Spleen (tissue), 11 donors: ENCODE results near the gene TRIM72. TPM values are rescaled to one million over a fixed set of nuclear protein-coding genes. Genes with fewer than 3 reads are reported as not detected.
A peak's percentile ranks its signal among the peaks of the same experiment; 100 is the strongest.

ENCODE experiments used
- DNase-seq: peaks from one replicate; pipeline ENCODE4 v3.0.0-alpha.2; 2020
- H3K27ac ChIP-seq, 8 donors: fragments of 200-600 bp; sonication (generic) in 7 of 8; 1 replicate in 4 of 8; 2 replicates in 4 of 8; pipeline versions ENCODE4 v1.5.0 to v1.8.0; 2016 to 2021; ENCODE audit warnings: inconsistent platforms in 4 of 8, mild to moderate bottlenecking in 4 of 8, moderate library complexity in 1 of 8
- H3K27me3 ChIP-seq, 7 donors: fragments of 200-600 bp; sonication (generic) in 6 of 7; replicated peaks in 1 of 7; 1 replicate in 4 of 7; 2 replicates in 3 of 7; pipeline versions ENCODE4 v1.5.0 to v1.8.0; 2016 to 2021; ENCODE audit warnings: inconsistent platforms in 3 of 7, mild to moderate bottlenecking in 1 of 7
- H3K36me3 ChIP-seq, 6 donors: fragments of 200-600 bp; sonication (generic) in 5 of 6; 1 replicate in 4 of 6; 2 replicates in 2 of 6; pipeline versions ENCODE4 v1.5.0 to v1.8.0; 2016 to 2021; ENCODE audit warnings: inconsistent platforms in 2 of 6
- H3K4me1 ChIP-seq, 6 donors: fragments of 200-600 bp; sonication (generic) in 5 of 6; 1 replicate in 3 of 6; 2 replicates in 3 of 6; pipeline versions ENCODE4 v1.5.0 to v1.8.0; 2016 to 2021; ENCODE audit warnings: inconsistent platforms in 3 of 6
- H3K4me3 ChIP-seq, 8 donors: fragments of 200-600 bp; sonication (generic) in 7 of 8; 1 replicate in 4 of 8; 2 replicates in 4 of 8; pipeline versions ENCODE4 v1.5.0 to v1.8.0; 2016 to 2021; ENCODE audit warnings: inconsistent platforms in 4 of 8, mild to moderate bottlenecking in 4 of 8, moderate library complexity in 2 of 8
- H3K9me3 ChIP-seq, 8 donors: fragments of 200-600 bp; sonication (generic) in 7 of 8; 1 replicate in 4 of 8; 2 replicates in 4 of 8; pipeline versions ENCODE4 v1.5.0 to v1.8.0; 2016 to 2021; ENCODE audit warnings: inconsistent platforms in 4 of 8
- POLR2A ChIP-seq, 3 donors: fragments of 450-650 bp; IDR thresholded peaks; one replicate each; pipeline ENCODE4 v1.5.1; 2017; ENCODE audit warnings: antibody characterized with exemption in 3 of 3, mild to moderate bottlenecking in 1 of 3
- POLR2AphosphoS5 ChIP-seq, 3 donors: sonication (generic); formaldehyde crosslinking; IDR thresholded peaks; one replicate each; pipeline ENCODE4 v1.5.1; 2017; ENCODE audit warnings: antibody characterized with exemption in 3 of 3
- WGBS, 5 donors: extraction: QIAGEN DNeasy Blood & Tissue Kit in 3 of 5; methylation state at CpG; one replicate each; pipeline versions ENCODE4 v1.1.5 to v1.1.7; 2013 to 2018; 5-methylcytosine and 5-hydroxymethylcytosine counted together
- intact Hi-C: fragments of 100-400 bp; cut with DNase I; formaldehyde crosslinking; loops from one replicate; pipeline ENCODE4 v1.15.0; 2023; ENCODE audit warnings: low total_unique reads
- polyA plus RNA-seq, 3 donors: library from polyadenylated mRNA; stranded (reverse); fragments of 200-250 nt; gene quantifications; one replicate each; pipeline ENCODE4 v1.2.1, GENCODE V29; 2013
- total RNA-seq, 7 donors: library from RNA; depleted of rRNA in 3 of 7; stranded (reverse); fragments of >200 nt in 3 of 7; fragmentation: NEBNext Ultra II Directional in 4 of 7; extraction: Animal tissue kit (Norgen Biotek cat#: 25700) in 4 of 7; gene quantifications; one replicate each; pipeline versions ENCODE4 v1.1.0 to v1.2.1, GENCODE V29; 2016 to 2021
- TF ChIP-seq, protein P1 (sequence below), 11 experiments: fragments of 200-600 bp in 7 of 11; fragments of 450-650 bp in 4 of 11; sonication (generic) in 4 of 11; IDR thresholded peaks in 8 of 11; conservative IDR thresholded peaks in 3 of 11; 1 replicate in 7 of 11; 2 replicates in 4 of 11; pipeline versions ENCODE4 v1.4.0 to v1.8.0; 2016 to 2021; ENCODE audit warnings: antibody characterized with exemption in 11 of 11, inconsistent platforms in 4 of 11, mild to moderate bottlenecking in 1 of 11
- donor health status: healthy with polysubstance abuse.
- donor health status: DM: no; HTN: no; CAD: no; lungs with moderate emphysema.
- donor health status: DM: no; HTN: no; CAD: no.
- donor health status: Bipolar disorder and iron deficiency.
- donor health status: healthy.
- donor health status: DM: no; HTN: no; CAD: no.
- donor health status: DM: yes; HTN: yes; CAD: no.

The TRIM72 gene
- total and polyA plus RNA-seq, 10 donors, result 0.05 to 0.26 (median 0.13) TPM; not detected in 3

GRCh38 chr16:31253642-31254045 is 39.7 kb downstream of the TRIM72 start:
- intact Hi-C loops, result no loop called here
- peak; percentile 81 for DNase-seq
- TF ChIP-seq, protein P1, sequence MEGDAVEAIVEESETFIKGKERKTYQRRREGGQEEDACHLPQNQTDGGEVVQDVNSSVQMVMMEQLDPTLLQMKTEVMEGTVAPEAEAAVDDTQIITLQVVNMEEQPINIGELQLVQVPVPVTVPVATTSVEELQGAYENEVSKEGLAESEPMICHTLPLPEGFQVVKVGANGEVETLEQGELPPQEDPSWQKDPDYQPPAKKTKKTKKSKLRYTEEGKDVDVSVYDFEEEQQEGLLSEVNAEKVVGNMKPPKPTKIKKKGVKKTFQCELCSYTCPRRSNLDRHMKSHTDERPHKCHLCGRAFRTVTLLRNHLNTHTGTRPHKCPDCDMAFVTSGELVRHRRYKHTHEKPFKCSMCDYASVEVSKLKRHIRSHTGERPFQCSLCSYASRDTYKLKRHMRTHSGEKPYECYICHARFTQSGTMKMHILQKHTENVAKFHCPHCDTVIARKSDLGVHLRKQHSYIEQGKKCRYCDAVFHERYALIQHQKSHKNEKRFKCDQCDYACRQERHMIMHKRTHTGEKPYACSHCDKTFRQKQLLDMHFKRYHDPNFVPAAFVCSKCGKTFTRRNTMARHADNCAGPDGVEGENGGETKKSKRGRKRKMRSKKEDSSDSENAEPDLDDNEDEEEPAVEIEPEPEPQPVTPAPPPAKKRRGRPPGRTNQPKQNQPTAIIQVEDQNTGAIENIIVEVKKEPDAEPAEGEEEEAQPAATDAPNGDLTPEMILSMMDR (IDR thresholded peaks at IDR 0.05 in 8 of 11, conservative IDR thresholded peaks at IDR 0.05 in 3 of 11), result no peak
- peak in 2 of 3 donors; percentile 40 to 81 for TF ChIP-seq POLR2AphosphoS5 (IDR thresholded peaks at IDR 0.05)
- no peaks in the 10 kb centered on the region for H3K27me3 ChIP-seq
- no peaks in the 10 kb centered on the region for H3K36me3 ChIP-seq
- peaks cover 6 to 45% (median 14%) of the 10 kb centered on the region in 6 donors for H3K4me1 ChIP-seq
- H3K4me3 ChIP-seq, result peak overlapping the region in 1 of 8 donors; percentile 26
- 11 to 27% (median 13%) methylated on average over 5 of the region's 5 CpGs for WGBS, 5 donors
- peak overlapping the region in 7 of 8 donors; percentile 58 to 91 (median 82) for H3K27ac ChIP-seq
- no peaks in the 10 kb centered on the region for H3K9me3 ChIP-seq

GRCh38 chr16:31256466-31256865 is 42.5 kb downstream of the TRIM72 start:
- Histone ChIP-seq H3K27ac (no peak overlapping the region), H3K36me3 (no peaks in the 10 kb centered on the region), H3K4me3 (no peak overlapping the region), H3K4me1 (peaks cover 21 to 73% (median 36%) of the 10 kb centered on the region in 6 donors), H3K9me3 (no peaks in the 10 kb centered on the region), H3K27me3 (no peaks in the 10 kb centered on the region)
- TF ChIP-seq, protein P1 (IDR thresholded peaks at IDR 0.05 in 8 of 11, conservative IDR thresholded peaks at IDR 0.05 in 3 of 11), result no peak
- no peak for TF ChIP-seq POLR2AphosphoS5 (IDR thresholded peaks at IDR 0.05)
- intact Hi-C loops, result no loop called here
- DNase-seq, result peak; percentile 51
- 70 to 95% (median 82%) methylated on average over 5 to 8 of the region's 8 CpGs for WGBS, 5 donors

GRCh38 chr16:31258366-31258765 is 44.4 kb downstream of the TRIM72 start:
- Histone ChIP-seq H3K27me3 (no peaks in the 10 kb centered on the region), H3K4me1 (peaks cover 21 to 83% (median 43%) of the 10 kb centered on the region in 6 donors), H3K9me3 (no peaks in the 10 kb centered on the region), H3K36me3 (no peaks in the 10 kb centered on the region), H3K4me3 (no peak overlapping the region), H3K27ac (peak overlapping the region in 1 of 8 donors; percentile 92)
- no peak for DNase-seq
- TF ChIP-seq, protein P1 (IDR thresholded peaks at IDR 0.05 in 8 of 11, conservative IDR thresholded peaks at IDR 0.05 in 3 of 11), result no peak
- no peak for TF ChIP-seq POLR2A (IDR thresholded peaks at IDR 0.05)
- no peak for TF ChIP-seq POLR2AphosphoS5 (IDR thresholded peaks at IDR 0.05)
- intact Hi-C loops, result no loop called here
- 81 to 93% (median 88%) methylated on average over 4 of the region's 4 CpGs for WGBS, 5 donors

GRCh38 chr16:31260136-31260931 is 46.4 kb downstream of the TRIM72 start:
- Histone ChIP-seq H3K27ac (peak overlapping the region in 7 of 8 donors; percentile 28 to 92 (median 79)), H3K4me3 (peak overlapping the region; percentile 10 to 67 (median 36)), H3K36me3 (peaks cover 0 to 3% (median 0%) of the 10 kb centered on the region in 6 donors), H3K27me3 (no peaks in the 10 kb centered on the region), H3K4me1 (peaks cover 19 to 83% (median 52%) of the 10 kb centered on the region in 6 donors), H3K9me3 (no peaks in the 10 kb centered on the region)
- 24 to 41% (median 26%) methylated on average over 14 of the region's 14 CpGs for WGBS, 5 donors
- intact Hi-C loops, result no loop called here
- DNase-seq, result peak; percentile 80
- TF ChIP-seq POLR2A (IDR thresholded peaks at IDR 0.05) (no peak), POLR2AphosphoS5 (IDR thresholded peaks at IDR 0.05) (no peak)
- TF ChIP-seq, protein P1 (IDR thresholded peaks at IDR 0.05 in 8 of 11, conservative IDR thresholded peaks at IDR 0.05 in 3 of 11), result no peak
